Neural progenitor cell (in vitro differentiated cells): ENCODE data around the gene LYST. TPM values are rescaled to one million over a fixed set of nuclear protein-coding genes. Genes with fewer than 3 reads are reported as not detected.
"Not testable (repeated sequence)": the region's sequence is repeated elsewhere in the genome, so short reads cannot be mapped to it uniquely, and the experiment has no call there.

Experiments used
- DNase-seq: peaks from one replicate; pipeline ENCODE4 v3.0.0-alpha.2; 2016; ENCODE audit warnings: low spot score
- H2AFZ ChIP-seq: fragments of 200-600 bp; sonication (generic); replicated peaks from 2 replicates; pipeline ENCODE4 v1.6.1; 2016; ENCODE audit warnings: antibody characterized with exemption
- H3F3A ChIP-seq: fragments of 200-600 bp; sonication (generic); 2 replicates; pipeline ENCODE4 v1.6.1; 2016; ENCODE audit warnings: antibody characterized with exemption, low read depth
- H3K27ac ChIP-seq: fragments of 200-600 bp; sonication (generic); 2 replicates; pipeline ENCODE4 v1.5.1; 2016; ENCODE audit warnings: mild to moderate bottlenecking
- H3K27me3 ChIP-seq: fragments of 200-600 bp; sonication (generic); 2 replicates; pipeline ENCODE4 v1.6.1; 2016; ENCODE audit warnings: mild to moderate bottlenecking, moderate library complexity
- H3K36me3 ChIP-seq: fragments of 200-600 bp; sonication (generic); 2 replicates; pipeline ENCODE4 v1.5.1; 2016
- H3K4me1 ChIP-seq: fragments of 200-600 bp; sonication (generic); 2 replicates; pipeline ENCODE4 v1.6.1; 2016; ENCODE audit warnings: mixed run types
- H3K4me2 ChIP-seq: fragments of 200-600 bp; sonication (generic); 2 replicates; pipeline ENCODE4 v1.6.1; 2016
- H3K4me3 ChIP-seq: fragments of 200-600 bp; sonication (generic); 2 replicates; pipeline ENCODE4 v1.5.1; 2016
- H3K79me2 ChIP-seq: fragments of 200-600 bp; sonication (generic); 2 replicates; pipeline ENCODE4 v1.6.1; 2016; ENCODE audit warnings: low read depth
- H3K9ac ChIP-seq: fragments of 200-600 bp; sonication (generic); 2 replicates; pipeline ENCODE4 v1.6.1; 2016
- H3K9me3 ChIP-seq: fragments of 200-600 bp; sonication (generic); 2 replicates; pipeline ENCODE4 v1.5.1; 2016; ENCODE audit warnings: low read depth
- H4K20me1 ChIP-seq: fragments of 200-600 bp; sonication (generic); 2 replicates; pipeline ENCODE4 v1.6.1; 2016; ENCODE audit warnings: low read depth
- H3K27ac Mint-ChIP-seq: 3 replicates; pipeline ENCODE4 v1.8.0; 2021; ENCODE audit warnings: mixed read lengths
- H3K27me3 Mint-ChIP-seq: 2 replicates; pipeline ENCODE4 v1.8.0; 2022; ENCODE audit warnings: low read depth, mild to moderate bottlenecking, inconsistent platforms, moderate library complexity, mixed read lengths; ENCODE audit not compliant: insufficient read depth
- H3K36me3 Mint-ChIP-seq: 3 replicates; pipeline ENCODE4 v1.8.0; 2021; ENCODE audit warnings: mixed read lengths
- H3K4me1 Mint-ChIP-seq: 3 replicates; pipeline ENCODE4 v1.8.0; 2021; ENCODE audit warnings: mixed read lengths
- H3K4me3 Mint-ChIP-seq: 3 replicates; pipeline ENCODE4 v1.8.0; 2021; ENCODE audit warnings: mild to moderate bottlenecking, moderate library complexity, mixed read lengths
- H3K9me3 Mint-ChIP-seq: 3 replicates; pipeline ENCODE4 v1.8.0; 2020; ENCODE audit warnings: mixed read lengths
- EZH2 ChIP-seq: fragments of 200-600 bp; sonication (generic); IDR thresholded peaks from 2 replicates; pipeline ENCODE4 v1.6.1; 2017; ENCODE audit warnings: antibody characterized with exemption, mild to moderate bottlenecking, moderate library complexity
- EZH2phosphoT487 ChIP-seq: fragments of 200-600 bp; sonication (generic); IDR thresholded peaks from 2 replicates; pipeline ENCODE4 v1.6.1; 2017; ENCODE audit warnings: antibody characterized with exemption
- total RNA-seq: library from RNA; depleted of rRNA; stranded (reverse); fragments of >200 nt; gene quantifications from 2 replicates; pipeline ENCODE4 v1.2.3, GENCODE V29; 2015; ENCODE audit warnings: low replicate concordance
- TF ChIP-seq, protein P1 (sequence below): fragments of 200-600 bp; sonication (generic); IDR thresholded peaks from 2 replicates; pipeline ENCODE4 v1.5.1; 2017; ENCODE audit warnings: antibody characterized with exemption, mild to moderate bottlenecking

Gene LYST
- total RNA-seq, 1 donor from 2014 or later = 0.82 TPM

DNA sequence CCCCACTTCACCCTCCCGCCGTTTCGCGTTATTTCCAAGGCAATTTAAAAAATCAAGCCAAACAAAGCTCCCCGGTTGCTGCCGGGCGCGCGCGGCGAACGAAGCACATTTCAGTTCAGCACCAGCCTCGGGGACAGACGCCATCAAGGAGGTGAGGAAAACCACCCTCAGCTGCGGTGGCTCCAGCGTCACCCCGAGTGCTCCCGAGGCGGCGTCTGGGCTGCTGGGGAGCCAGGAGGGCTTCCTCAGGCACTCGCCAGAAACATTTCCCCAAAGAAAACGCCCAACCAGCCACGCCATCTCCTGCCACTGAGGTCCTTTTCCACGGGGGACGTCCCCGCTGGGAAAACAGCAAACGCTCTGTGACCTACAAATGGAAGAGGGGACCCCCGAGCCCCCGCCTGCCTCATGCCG is 217.7 kb downstream of the LYST start:
- Mint-ChIP-seq H3K27ac (peak overlapping the region; percentile 87), H3K36me3 (peaks cover 6% of the 10 kb centered on the region), H3K27me3 (peaks cover 29% of the 10 kb centered on the region), H3K4me3 (peak overlapping the region; percentile 95), H3K4me1 (peaks cover 34% of the 10 kb centered on the region), H3K9me3 (peaks cover 14% of the 10 kb centered on the region)
- Histone ChIP-seq H3K4me2 (peak overlapping the region; percentile 94), H3K36me3 (no peaks in the 10 kb centered on the region), H4K20me1 (peaks cover 44% of the 10 kb centered on the region), H3K27me3 (peaks cover 43% of the 10 kb centered on the region), H3K9ac (no peak overlapping the region), H3K4me3 (peak overlapping the region; percentile 57), H3F3A (peaks cover 39% of the 10 kb centered on the region), H3K9me3 (no peaks in the 10 kb centered on the region), H3K79me2 (peaks cover 25% of the 10 kb centered on the region), H3K27ac (no peak overlapping the region), H3K4me1 (peaks cover 35% of the 10 kb centered on the region), H2AFZ (no peak overlapping the region)
- peak; percentile 91 for DNase-seq
- TF ChIP-seq EZH2 (no peak), EZH2phosphoT487 (no peak)
- TF ChIP-seq, protein P1, sequence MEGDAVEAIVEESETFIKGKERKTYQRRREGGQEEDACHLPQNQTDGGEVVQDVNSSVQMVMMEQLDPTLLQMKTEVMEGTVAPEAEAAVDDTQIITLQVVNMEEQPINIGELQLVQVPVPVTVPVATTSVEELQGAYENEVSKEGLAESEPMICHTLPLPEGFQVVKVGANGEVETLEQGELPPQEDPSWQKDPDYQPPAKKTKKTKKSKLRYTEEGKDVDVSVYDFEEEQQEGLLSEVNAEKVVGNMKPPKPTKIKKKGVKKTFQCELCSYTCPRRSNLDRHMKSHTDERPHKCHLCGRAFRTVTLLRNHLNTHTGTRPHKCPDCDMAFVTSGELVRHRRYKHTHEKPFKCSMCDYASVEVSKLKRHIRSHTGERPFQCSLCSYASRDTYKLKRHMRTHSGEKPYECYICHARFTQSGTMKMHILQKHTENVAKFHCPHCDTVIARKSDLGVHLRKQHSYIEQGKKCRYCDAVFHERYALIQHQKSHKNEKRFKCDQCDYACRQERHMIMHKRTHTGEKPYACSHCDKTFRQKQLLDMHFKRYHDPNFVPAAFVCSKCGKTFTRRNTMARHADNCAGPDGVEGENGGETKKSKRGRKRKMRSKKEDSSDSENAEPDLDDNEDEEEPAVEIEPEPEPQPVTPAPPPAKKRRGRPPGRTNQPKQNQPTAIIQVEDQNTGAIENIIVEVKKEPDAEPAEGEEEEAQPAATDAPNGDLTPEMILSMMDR = no peak

DNA sequence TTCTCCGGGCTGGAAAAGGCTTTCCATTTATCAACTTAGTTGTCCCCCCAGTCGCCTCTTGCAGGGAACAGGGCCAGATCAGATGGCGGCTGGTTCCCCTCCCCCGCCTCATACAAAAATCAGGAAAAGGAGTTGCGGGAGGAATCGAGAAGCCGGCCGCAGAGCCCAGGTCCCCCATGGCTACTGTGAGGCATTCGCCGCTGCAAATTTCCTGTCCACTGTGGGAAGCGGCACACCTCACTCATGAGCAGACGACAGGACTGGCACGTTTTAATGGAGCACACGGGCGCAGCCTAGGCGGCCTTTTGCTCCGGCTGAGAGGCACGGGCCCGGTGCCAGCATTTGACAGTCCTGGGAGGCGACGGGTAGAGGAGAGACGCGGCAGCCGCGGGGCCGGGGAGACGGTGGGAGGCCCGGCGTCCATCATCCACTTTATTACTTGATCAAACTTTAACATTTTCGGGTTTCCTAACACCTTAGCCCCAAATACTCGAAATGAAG is 218.2 kb downstream of the LYST start:
- peaks cover 26% of the 10 kb centered on the region for H3K27me3 Mint-ChIP-seq
- Histone ChIP-seq H3K9me3 (no peaks in the 10 kb centered on the region), H3K4me1 (peaks cover 39% of the 10 kb centered on the region), H3K79me2 (peaks cover 28% of the 10 kb centered on the region), H3K27ac (no peak overlapping the region), H3K27me3 (peaks cover 43% of the 10 kb centered on the region), H2AFZ (no peak overlapping the region), H3F3A (peaks cover 44% of the 10 kb centered on the region), H3K36me3 (no peaks in the 10 kb centered on the region), H4K20me1 (peaks cover 49% of the 10 kb centered on the region), H3K4me3 (peak overlapping the region; percentile 57), H3K4me2 (peak overlapping the region; percentile 94), H3K9ac (no peak overlapping the region)
- TF ChIP-seq EZH2 = no peak
- TF ChIP-seq EZH2phosphoT487 = no peak
- TF ChIP-seq, protein P1 = no peak
- H3K4me1 Mint-ChIP-seq = peaks cover 38% of the 10 kb centered on the region
- peaks cover 11% of the 10 kb centered on the region for H3K9me3 Mint-ChIP-seq
- DNase-seq = peak; percentile 53
- H3K27ac Mint-ChIP-seq = no peak overlapping the region
- H3K4me3 Mint-ChIP-seq = peak overlapping the region; percentile 95
- H3K36me3 Mint-ChIP-seq = peaks cover 3% of the 10 kb centered on the region

DNA sequence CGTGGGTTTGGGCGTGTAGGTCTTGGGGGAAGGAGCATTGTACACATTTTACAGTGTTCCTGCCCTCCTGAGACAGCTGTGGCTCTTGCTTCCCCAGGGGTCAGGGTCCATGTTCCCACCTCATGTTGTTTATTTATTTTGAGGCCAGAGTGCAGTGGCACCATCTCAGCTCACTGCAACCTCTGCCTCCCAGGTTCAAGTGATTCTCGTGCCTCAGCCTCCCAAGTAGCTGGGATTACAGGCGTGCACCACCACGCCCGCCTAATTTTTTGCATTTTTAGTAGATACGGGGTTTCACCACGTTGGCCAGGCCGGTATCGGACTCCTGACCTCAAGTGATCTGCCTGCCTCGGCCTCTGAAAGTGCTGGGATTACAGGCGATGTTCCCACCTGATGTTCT is 219.2 kb downstream of the LYST start:
- H3K4me3 Mint-ChIP-seq = peak overlapping the region; percentile 52
- H3K4me1 ChIP-seq = peaks cover 48% of the 10 kb centered on the region
- not testable (repeated sequence) for H2AFZ ChIP-seq, H3K27ac ChIP-seq, H3K36me3 ChIP-seq, H3K36me3 Mint-ChIP-seq, H3K9ac ChIP-seq, H3K9me3 Mint-ChIP-seq, H3K4me2 ChIP-seq, H3K27ac Mint-ChIP-seq, DNase-seq, H3K9me3 ChIP-seq, H3K4me3 ChIP-seq
- peaks cover 46% of the 10 kb centered on the region for H3K4me1 Mint-ChIP-seq
- H3F3A ChIP-seq = peaks cover 52% of the 10 kb centered on the region
- peaks cover 25% of the 10 kb centered on the region for H3K27me3 Mint-ChIP-seq
- peaks cover 58% of the 10 kb centered on the region for H4K20me1 ChIP-seq
- H3K27me3 ChIP-seq = peaks cover 45% of the 10 kb centered on the region
- peaks cover 29% of the 10 kb centered on the region for H3K79me2 ChIP-seq

DNA sequence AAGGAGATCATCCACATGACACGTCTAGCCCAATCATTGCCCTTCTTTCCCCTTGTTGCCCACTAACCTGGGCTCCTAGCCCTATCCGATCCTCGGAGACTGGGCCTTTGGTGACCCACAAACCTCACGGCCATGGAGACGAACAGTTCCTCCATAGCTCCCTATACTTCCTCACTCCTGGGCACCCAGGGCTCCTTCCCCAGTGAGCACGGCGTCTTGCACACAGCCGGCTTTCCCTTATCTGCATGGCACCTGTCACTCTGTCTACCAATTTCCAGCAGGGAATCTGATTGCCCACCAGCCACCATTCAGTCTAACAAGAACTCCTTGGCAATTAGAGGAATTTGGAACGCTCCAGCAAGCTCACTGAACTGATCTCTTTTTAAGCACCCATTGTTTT is 220.2 kb downstream of the LYST start:
- Histone ChIP-seq H3K9ac (no peak overlapping the region), H3K4me2 (peak overlapping the region; percentile 42), H3K9me3 (no peaks in the 10 kb centered on the region), H4K20me1 (peaks cover 66% of the 10 kb centered on the region), H3F3A (peaks cover 50% of the 10 kb centered on the region), H3K27ac (no peak overlapping the region), H2AFZ (no peak overlapping the region), H3K27me3 (peaks cover 44% of the 10 kb centered on the region), H3K4me3 (no peak overlapping the region), H3K79me2 (peaks cover 33% of the 10 kb centered on the region), H3K36me3 (no peaks in the 10 kb centered on the region), H3K4me1 (peaks cover 54% of the 10 kb centered on the region)
- TF ChIP-seq, protein P1 = no peak
- no peak for TF ChIP-seq EZH2
- no peak for TF ChIP-seq EZH2phosphoT487
- peaks cover 8% of the 10 kb centered on the region for H3K9me3 Mint-ChIP-seq
- H3K27me3 Mint-ChIP-seq = peaks cover 23% of the 10 kb centered on the region
- peaks cover 53% of the 10 kb centered on the region for H3K4me1 Mint-ChIP-seq
- H3K27ac Mint-ChIP-seq = no peak overlapping the region
- peak; percentile 77 for DNase-seq
- peak overlapping the region; percentile 2 for H3K4me3 Mint-ChIP-seq
- H3K36me3 Mint-ChIP-seq = peaks cover 8% of the 10 kb centered on the region
